K562 (cell line): ENCODE data around the gene GTF2A2.

Experiments used
- CTCF ChIP-seq, 3 experiments: IDR thresholded peaks in 2 of 3; conservative IDR thresholded peaks in 1 of 3; 2 replicates each; pipeline ENCODE4 v1.5.1; 2011 to 2012; ENCODE audit warnings: low read length in 3 of 3, mild to moderate bottlenecking in 3 of 3, control low read depth in 2 of 3, improper control_type of control experiment in 1 of 3, inconsistent platforms in 1 of 3, low read depth in 1 of 3, mixed read lengths in 1 of 3, moderate library complexity in 1 of 3; ENCODE audit not compliant: insufficient read depth in 2 of 3
- CXXC5 ChIP-seq: fragments of 250-450 bp; sonication (Bioruptor Pico); IDR thresholded peaks from 2 replicates; pipeline ENCODE4 v1.8.0; 2022; ENCODE audit warnings: inconsistent platforms, mild to moderate bottlenecking, moderate library complexity
- FOXJ3 ChIP-seq: sonication (generic); formaldehyde crosslinking; IDR thresholded peaks from 2 replicates; pipeline ENCODE4 v1.4.0; 2020; ENCODE audit warnings: mild to moderate bottlenecking, missing genetic modification reagents
- JUND ChIP-seq, 2 experiments: IDR thresholded peaks; 2 replicates in 1 of 2; 3 replicates in 1 of 2; pipeline ENCODE4 v1.6.1; 2011; ENCODE audit warnings: borderline replicate concordance in 2 of 2, low read depth in 2 of 2, low read length in 2 of 2, improper control_type of control experiment in 1 of 2, missing biosample characterization in 1 of 2, missing genetic modification characterization in 1 of 2, missing genetic modification reagents in 1 of 2
- MED1 ChIP-seq: sonication (generic); formaldehyde crosslinking; IDR thresholded peaks from 2 replicates; pipeline ENCODE4 v1.8.1; 2023; ENCODE audit warnings: missing genetic modification reagents, borderline replicate concordance

DNA sequence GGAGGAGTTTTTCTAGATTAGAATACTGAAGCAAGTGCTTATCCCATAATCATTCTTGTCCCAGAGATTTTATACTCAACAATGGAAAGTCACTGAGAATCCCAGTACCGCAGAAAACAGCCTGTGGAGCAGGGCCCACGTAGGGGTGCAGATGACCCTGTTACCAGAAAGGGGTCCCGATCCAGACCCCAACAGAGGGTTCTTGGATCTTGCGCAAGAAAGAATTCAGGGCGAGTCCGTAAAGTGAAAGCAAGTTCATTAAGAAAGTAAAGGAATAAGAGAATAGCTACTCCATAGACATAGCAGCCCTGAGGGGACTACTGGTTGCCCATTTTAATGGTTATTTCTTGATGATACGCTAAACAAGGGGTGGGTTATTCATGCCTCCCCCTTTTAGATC, 43.2 kb downstream of the GTF2A2 start:
- TF ChIP-seq FOXJ3 = no peak
- no peak for TF ChIP-seq CXXC5 (CRISPR knock-in tag)
- TF ChIP-seq CTCF (IDR thresholded peaks at IDR 0.05 in 2 of 3, conservative IDR thresholded peaks at IDR 0.05 in 1 of 3; ENCODE audit: insufficient read depth in 2 of 3, low read depth in 1 of 3, low read length in 3 of 3) = no peak
- no peak for TF ChIP-seq JUND (IDR thresholded peaks at IDR 0.05; ENCODE audit: borderline replicate concordance, low read depth, low read length)
- no peak for TF ChIP-seq JUND (tag; IDR thresholded peaks at IDR 0.05; ENCODE audit: borderline replicate concordance, low read depth, low read length)
- TF ChIP-seq MED1 (CRISPR knock-in tag) = no peak
